GM18498 (cell line): Measurements from ENCODE around the gene CTBP1.

Experiments used
- ATAC-seq: cut with Tn5 transposase; IDR thresholded peaks from one replicate; pipeline ENCODE4 v1.9.1; 2021; ENCODE audit warnings: mild to moderate bottlenecking, moderate library complexity; ENCODE audit not compliant: unreplicated experiment

CTBP1 gene

GRCh38 chr4:1225272-1226143, 23.4 kb downstream of the CTBP1 start:
- ATAC-seq: no peak

DNA sequence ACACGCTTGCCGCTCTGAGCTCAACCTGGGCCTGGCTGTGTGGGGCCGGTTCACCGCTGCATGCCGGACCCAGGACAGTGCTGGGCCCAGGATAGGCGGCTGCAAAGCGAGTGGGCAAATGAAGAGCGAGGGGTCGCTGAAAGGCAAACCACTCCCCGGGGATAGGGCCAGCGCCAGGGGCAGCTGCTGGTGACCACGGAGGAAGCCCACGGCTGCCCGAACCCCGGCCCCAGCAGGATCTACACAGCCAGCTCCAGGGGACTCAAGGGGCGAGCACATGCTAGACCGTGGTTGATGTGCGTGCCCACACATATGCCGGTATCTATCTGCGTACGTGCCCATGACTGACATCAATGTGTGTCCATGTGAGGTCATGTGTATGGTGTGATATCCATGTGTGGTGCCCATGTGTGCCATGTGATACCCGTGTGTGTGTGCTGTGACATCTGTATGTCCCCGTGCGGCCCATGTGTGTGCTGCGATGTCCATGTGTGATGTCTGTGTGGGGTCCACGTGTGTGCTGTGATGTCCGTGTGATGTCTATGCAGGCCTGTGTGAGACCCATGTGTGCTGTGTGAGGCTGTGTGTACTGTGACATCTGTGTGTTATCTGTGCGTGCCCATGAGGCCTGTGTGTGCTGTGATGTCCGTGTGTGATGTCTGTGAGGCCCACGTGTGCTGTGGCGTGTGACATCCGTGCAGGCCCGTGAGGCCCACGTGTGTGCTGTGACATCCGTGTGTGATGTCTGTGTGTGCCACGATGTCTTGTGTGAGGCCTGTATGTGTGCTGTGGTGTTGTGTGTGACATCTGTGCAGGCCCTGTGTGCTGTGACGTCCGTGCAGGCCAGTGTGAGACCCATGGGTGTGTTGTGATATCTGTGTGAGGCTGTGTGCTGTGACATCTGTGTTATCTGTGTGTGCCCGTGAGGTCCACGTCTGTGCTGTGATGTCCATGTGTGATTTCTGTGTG, 24.8 kb downstream of the CTBP1 start:
- no peak for ATAC-seq

DNA sequence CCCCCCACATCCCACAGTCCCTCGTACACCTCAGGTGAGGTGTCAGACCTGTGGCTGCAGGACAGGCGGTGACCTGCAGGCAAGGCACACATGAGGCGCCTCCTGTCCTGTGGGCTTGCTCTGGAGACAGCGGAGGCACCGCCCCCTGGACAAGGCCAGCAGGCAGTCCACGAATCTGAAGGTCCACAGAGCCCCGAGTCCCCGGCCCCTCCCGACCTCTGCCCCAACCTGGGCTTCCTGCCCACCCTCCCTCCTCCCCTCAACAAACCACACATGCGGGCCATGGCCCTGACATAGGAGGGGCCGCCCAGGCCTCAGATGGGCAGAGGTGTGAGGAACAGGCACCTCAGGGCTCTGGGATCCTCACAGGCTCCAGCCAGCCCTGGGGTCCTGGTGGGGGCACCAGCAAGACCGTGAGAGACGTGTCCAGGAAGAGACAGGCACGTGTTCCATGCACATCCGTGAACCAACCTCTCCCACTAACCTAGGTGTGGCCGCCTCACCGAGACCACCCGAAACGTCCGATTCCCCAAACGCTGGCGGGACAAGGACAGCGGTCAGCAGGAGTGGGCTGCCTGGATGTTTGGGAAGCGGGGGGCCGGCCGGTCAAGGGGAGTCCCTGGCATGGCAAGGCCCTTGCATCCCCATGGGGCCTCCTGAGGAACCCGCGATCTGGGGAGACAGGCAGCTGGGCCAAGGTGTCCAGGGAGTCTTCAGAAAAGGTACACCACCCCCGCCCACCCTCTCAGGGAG, 25.8 kb downstream of the CTBP1 start:
- no peak for ATAC-seq

GRCh38 chr4:1222036-1222789, 26.7 kb downstream of the CTBP1 start:
- ATAC-seq: no peak

- no peak for ATAC-seq
These were observed 27.6 kb downstream of the CTBP1 start for GRCh38 chr4:1221155-1221870.

- ATAC-seq: no peak
These were observed 28.4 kb downstream of the CTBP1 start for GRCh38 chr4:1220566-1220965.

DNA sequence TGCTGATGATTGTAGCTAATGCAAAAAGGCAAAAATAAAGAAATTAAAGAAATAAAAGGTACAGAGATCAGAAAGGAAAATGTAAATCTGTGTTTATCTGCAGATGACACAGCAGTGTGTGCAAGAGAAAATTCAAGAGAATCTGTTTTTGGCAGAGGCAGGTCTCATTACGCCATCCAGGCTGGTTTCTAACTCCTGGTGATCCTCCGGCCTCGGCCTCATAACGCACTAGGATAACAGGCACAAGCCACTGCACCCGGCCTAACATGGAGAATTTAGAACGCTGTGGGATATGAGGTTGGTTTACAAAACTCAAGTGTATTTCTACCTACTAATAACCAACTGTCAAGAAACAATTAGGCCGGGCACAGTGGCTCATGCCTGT, 29.4 kb downstream of the CTBP1 start:
- no peak for ATAC-seq

- peak; percentile 76 for ATAC-seq
These were observed 30.0 kb downstream of the CTBP1 start for GRCh38 chr4:1218634-1219565.

GRCh38 chr4:1217366-1217765, 31.6 kb downstream of the CTBP1 start:
- no peak for ATAC-seq

DNA sequence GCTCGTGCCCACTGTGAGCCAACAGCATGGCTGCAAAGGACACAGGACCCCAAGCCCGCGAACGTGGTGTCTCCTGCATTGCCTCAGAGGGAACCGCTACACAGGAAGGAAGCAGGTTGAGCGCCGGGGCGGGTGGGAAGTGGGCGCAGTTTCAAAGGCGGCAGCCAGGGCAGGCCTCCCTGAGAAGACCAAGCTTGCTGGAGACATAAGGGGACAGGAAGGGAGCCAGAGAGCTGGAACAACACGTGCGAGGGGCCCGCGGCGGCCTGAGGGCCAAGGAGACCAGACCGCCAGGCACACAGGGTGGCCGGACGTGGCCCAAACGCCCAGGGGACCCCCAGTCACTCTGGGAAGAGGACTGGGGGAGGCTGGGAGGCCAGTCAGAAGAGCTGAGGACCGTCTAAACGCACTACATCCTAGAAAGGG, 32.0 kb downstream of the CTBP1 start:
- peak; percentile 28 for ATAC-seq

- no peak for ATAC-seq
These were observed 32.8 kb downstream of the CTBP1 start for GRCh38 chr4:1216076-1216614.

- ATAC-seq: no peak
These were observed 33.5 kb downstream of the CTBP1 start for GRCh38 chr4:1215141-1216075.

DNA sequence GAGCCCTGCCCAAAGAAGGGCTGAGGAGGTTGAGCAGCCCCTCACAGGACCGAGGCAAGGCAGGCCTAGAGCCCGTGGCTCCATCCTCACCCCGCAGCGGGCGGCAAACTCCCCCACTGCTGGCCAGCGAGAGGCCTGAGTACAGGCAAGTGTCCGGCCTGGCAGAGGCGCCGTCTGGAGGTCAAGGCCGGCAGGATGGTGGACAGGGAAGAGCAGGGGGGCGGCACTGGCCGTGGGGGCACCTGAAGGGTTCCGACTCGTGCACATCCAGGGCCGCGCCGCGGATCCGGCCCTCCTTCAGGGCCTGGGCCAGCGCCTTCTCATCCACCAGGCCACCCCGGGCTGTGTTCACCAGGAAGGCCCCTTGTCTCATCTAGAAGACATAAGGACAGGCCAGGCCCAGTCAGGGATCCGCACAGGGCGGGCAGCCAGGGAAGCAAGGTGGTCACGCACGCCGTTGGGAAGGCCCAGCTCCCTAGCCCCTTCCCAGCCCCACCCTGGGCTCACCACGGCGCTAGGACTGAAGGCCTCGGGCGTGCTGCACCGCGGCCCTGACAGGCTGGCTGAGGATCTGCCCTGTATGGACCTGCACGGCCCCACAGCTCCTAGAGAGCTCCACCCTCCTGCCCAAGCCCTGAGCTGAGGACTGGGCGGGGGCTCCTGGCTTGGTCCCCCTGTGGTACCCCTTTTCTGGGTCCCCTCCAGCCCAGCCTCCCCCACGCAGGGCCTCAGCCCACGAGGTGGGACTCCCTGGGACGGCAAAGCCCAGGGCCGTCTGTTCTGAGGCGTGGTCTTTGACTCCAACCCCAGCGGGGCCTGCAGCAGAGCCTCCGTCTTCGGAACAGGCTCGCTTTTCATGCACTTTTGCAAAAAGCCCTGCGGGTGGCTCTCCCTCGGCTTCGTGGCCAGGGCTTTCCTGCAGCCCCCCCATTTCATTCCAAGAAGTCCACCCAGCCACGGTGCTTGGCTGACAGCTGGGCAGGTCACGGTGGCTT, 34.5 kb downstream of the CTBP1 start:
- ATAC-seq: no peak

- ATAC-seq: no peak
These were observed 35.5 kb downstream of the CTBP1 start for GRCh38 chr4:1213336-1213995.

DNA sequence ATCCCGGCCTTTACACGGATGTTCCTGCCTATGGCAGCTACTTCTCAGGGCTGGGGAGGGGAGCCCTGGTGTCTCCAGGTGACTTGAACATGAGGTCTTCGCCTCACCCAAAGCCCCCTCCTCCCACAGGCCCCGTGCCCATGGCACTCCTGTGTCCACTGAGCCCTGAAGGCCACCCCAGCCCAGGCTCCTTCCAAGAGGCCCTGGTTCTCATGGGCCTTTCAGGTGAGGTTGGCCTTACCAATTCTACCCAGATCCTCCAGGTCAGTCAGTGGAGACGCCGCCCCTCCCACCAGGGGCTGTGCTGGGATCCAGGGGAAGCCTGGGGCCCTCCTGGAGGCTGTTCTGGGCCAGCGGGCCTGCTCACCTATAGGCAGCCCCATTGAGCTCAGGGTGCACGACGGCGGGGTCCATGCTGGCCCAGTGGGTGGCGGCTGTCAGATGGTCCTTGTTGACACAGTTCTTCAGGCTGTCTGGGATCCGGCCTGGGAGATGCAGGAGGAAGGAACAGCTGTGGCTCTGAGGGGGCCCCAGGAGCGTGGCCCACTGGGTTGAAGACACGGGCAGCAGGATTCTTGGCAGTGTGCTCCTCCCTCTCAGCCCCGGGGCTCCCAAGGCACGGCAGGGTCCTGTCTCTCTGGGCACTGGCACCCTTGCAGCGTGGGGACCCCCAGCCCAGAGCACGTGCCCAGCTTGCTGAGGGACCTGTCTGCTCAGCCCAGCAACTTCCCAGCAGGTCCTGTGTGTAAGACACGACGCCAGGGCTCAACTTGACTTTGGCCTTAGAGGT, 36.2 kb downstream of the CTBP1 start:
- no peak for ATAC-seq
